Esophagus (tissue), 2 donors: Measurements from ENCODE around the gene FNIP2. TPM values are rescaled to one million over a fixed set of nuclear protein-coding genes. Genes with fewer than 3 reads are reported as not detected.
"Not testable (repeated sequence)": the region's sequence is repeated elsewhere in the genome, so short reads cannot be mapped to it uniquely, and the experiment has no call there.

Source experiments
- H3K27ac ChIP-seq, 2 donors: one replicate each; pipeline ENCODE4 v1.5.1; 2013; ENCODE audit warnings: low read depth in 2 of 2, mild to moderate bottlenecking in 2 of 2, inconsistent platforms in 1 of 2, low read length in 1 of 2, moderate library complexity in 1 of 2
- H3K27me3 ChIP-seq, 2 donors: one replicate each; pipeline ENCODE4 v1.6.1; 2013; ENCODE audit warnings: low read length in 2 of 2, control low read depth in 1 of 2, mild to moderate bottlenecking in 1 of 2; ENCODE audit not compliant: insufficient read depth in 2 of 2, control insufficient read depth in 1 of 2
- H3K36me3 ChIP-seq, 2 donors: one replicate each; pipeline ENCODE4 v1.6.1; 2013; ENCODE audit warnings: low read length in 1 of 2; ENCODE audit not compliant: control insufficient read depth in 2 of 2, insufficient read depth in 2 of 2
- H3K4me1 ChIP-seq, 2 donors: one replicate each; pipeline ENCODE4 v1.6.1; 2013; ENCODE audit warnings: low read length in 1 of 2; ENCODE audit not compliant: control insufficient read depth in 2 of 2, insufficient read depth in 2 of 2
- H3K4me3 ChIP-seq, 2 donors: one replicate each; pipeline ENCODE4 v1.5.1; 2013; ENCODE audit warnings: low read length in 2 of 2, mild to moderate bottlenecking in 2 of 2, low read depth in 1 of 2, moderate library complexity in 1 of 2
- H3K9me3 ChIP-seq, 2 donors: one replicate each; pipeline ENCODE4 v1.6.1; 2013; ENCODE audit warnings: mild to moderate bottlenecking in 2 of 2, low read depth in 1 of 2, low read length in 1 of 2, moderate library complexity in 1 of 2; ENCODE audit not compliant: control insufficient read depth in 2 of 2, insufficient read depth in 1 of 2
- WGBS, 2 donors: extraction: QIAGEN DNeasy Blood & Tissue Kit; methylation state at CpG; one replicate each; pipeline ENCODE4 v1.1.7; 2013; 5-methylcytosine and 5-hydroxymethylcytosine counted together
- polyA plus RNA-seq, 2 donors: library from polyadenylated mRNA; stranded (reverse); fragments of 200-250 nt; gene quantifications; one replicate each; pipeline ENCODE4 v1.2.3, GENCODE V29; 2013
- donor health status: healthy with polysubstance abuse.
- donor health status: Bipolar disorder and iron deficiency.

Gene FNIP2
- polyA plus RNA-seq, 2 donors = 2.0 to 2.9 TPM

GRCh38 chr4:158739600-158739999, 29.2 kb upstream of the FNIP2 start:
- no peak overlapping the region for H3K4me3 ChIP-seq
- no peaks in the 10 kb centered on the region for H3K4me1 ChIP-seq
- no peaks in the 10 kb centered on the region for H3K36me3 ChIP-seq
- H3K9me3 ChIP-seq = no peaks in the 10 kb centered on the region
- no peaks in the 10 kb centered on the region for H3K27me3 ChIP-seq
- no peak overlapping the region for H3K27ac ChIP-seq
- 94% methylated on average over 2 of the region's 2 CpGs for WGBS, 2 donors

DNA sequence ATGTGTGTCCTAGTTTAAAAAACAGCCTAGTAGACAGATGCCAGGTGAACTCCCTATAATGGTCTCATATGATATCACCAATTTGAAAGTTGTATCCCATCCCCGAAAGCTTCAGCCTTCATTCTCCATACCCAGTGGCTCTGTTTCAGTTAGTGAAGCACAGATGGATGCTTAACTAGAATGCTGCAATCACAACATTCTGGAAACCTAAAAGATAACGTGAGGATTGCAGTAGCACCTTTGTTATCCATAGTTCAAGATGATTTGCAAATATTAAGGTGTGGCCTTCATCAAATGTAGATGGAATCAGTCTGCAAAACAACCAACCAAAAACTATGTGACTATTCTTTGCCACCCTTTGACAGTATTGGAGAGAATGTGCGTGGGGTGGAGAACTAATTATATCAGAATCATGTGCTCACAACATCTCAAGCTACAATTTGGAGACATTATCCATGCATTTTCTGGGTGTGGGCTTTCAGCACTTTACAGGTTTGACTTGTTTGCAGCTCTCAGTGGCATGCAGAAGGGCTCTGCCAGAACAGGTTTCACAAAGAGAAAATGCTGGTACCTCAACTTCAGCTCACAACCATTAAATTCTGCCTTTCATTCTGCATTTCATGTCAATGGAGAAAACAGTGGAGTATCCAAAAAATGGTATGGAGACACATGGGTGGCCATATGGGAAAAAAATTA, 27.4 kb upstream of the FNIP2 start:
- Histone ChIP-seq H3K4me1 (no peaks in the 10 kb centered on the region), H3K36me3 (no peaks in the 10 kb centered on the region), H3K27me3 (no peaks in the 10 kb centered on the region), H3K4me3 (no peak overlapping the region), H3K9me3 (no peaks in the 10 kb centered on the region), H3K27ac (no peak overlapping the region)
- 59 to 76% methylated on average over 3 of the region's 3 CpGs for WGBS, 2 donors

DNA sequence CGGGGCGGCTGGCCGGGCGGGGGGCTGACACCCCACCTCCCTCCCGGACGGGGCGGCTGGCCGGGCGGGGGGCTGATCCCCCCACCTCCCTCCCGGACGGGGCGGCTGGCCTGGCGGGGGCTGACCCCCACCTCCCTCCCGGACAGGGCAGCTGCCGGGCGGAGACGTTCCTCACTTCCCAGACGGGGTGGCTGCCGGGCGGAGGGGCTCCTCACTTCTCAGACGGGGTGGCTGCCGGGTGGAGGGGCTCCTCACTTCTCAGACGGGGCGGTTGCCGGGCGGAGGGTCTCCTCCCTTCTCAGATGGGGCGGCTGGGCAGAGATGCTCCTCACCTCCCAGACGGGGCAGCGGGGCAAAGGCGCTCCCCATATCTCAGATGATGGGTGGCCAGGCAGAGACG, 22.3 kb upstream of the FNIP2 start:
- not testable (repeated sequence) for H3K27ac ChIP-seq, H3K27me3 ChIP-seq, H3K4me1 ChIP-seq, H3K9me3 ChIP-seq, H3K4me3 ChIP-seq, H3K36me3 ChIP-seq
- WGBS, 2 donors = 99 to 100% methylated on average over 7 to 31 of the region's 31 CpGs

- WGBS, 2 donors = 57 to 70% methylated on average over 3 of the region's 3 CpGs
- no peak overlapping the region for H3K27ac ChIP-seq
- H3K27me3 ChIP-seq = no peaks in the 10 kb centered on the region
- no peaks in the 10 kb centered on the region for H3K4me1 ChIP-seq
- H3K36me3 ChIP-seq = no peaks in the 10 kb centered on the region
- H3K9me3 ChIP-seq = no peaks in the 10 kb centered on the region
- no peak overlapping the region for H3K4me3 ChIP-seq
These were observed 18.4 kb upstream of the FNIP2 start for GRCh38 chr4:158750379-158750778.

- Histone ChIP-seq H3K4me3 (no peak overlapping the region), H3K4me1 (no peaks in the 10 kb centered on the region), H3K27me3 (no peaks in the 10 kb centered on the region), H3K27ac (no peak overlapping the region), H3K36me3 (no peaks in the 10 kb centered on the region), H3K9me3 (no peaks in the 10 kb centered on the region)
- 96 to 97% methylated on average over 5 of the region's 5 CpGs for WGBS, 2 donors
These were observed 14.2 kb upstream of the FNIP2 start for GRCh38 chr4:158754385-158755180.

DNA sequence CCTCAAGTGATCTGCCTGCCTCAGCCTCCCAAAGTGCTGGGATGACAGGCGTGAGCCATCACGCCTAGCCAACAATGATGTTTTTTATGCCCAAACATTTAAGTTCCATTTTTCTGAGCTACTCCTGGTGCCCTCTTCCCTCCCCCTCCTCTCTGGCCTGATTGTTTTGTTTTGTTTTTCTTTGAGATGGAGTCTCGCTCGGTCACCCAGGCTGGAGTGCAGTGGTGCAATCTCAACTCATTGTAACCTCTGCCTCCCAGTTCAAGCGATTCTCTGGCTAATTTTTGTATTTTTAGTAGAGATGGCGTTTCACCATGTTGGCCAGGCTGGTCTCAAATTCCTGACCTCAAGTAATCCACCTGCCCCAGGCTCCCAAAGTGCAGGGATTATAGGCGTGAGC, 13.0 kb upstream of the FNIP2 start:
- H3K9me3 ChIP-seq, H3K36me3 ChIP-seq, H3K27me3 ChIP-seq: not testable (repeated sequence)

DNA sequence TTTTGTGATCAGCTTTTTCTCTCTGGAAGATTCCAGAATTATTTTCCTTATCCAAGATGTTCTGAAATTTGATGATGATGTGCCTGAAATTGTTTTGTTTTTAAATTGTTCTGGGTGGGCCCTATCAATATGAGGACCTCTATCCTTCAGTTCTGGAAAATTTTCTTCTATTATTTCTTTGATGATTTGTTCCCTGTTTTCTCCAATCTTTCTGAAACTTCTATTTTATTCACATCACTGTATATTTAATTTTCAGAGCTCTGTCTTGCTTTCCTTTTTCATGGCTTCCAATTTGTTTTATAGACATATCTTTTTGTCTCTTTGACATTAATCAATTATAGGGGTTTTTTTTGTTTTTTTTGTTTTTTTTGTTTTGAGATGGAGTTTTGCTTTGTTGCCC, 12.2 kb upstream of the FNIP2 start:
- Histone ChIP-seq H3K27ac (no peak overlapping the region), H3K36me3 (no peaks in the 10 kb centered on the region), H3K9me3 (no peaks in the 10 kb centered on the region), H3K4me1 (no peaks in the 10 kb centered on the region), H3K27me3 (no peaks in the 10 kb centered on the region), H3K4me3 (no peak overlapping the region)

More for the DNA sequence above, 13.0 kb upstream of the FNIP2 start:
- H3K4me3 ChIP-seq, H3K4me1 ChIP-seq, H3K27ac ChIP-seq: not testable (repeated sequence)
- 89 to 93% methylated on average over 7 of the region's 7 CpGs for WGBS, 2 donors

- H3K27ac ChIP-seq = no peak overlapping the region
- no peaks in the 10 kb centered on the region for H3K27me3 ChIP-seq
- 74 to 89% methylated on average over 4 of the region's 4 CpGs for WGBS, 2 donors
These were observed 10.7 kb upstream of the FNIP2 start for GRCh38 chr4:158758142-158758541.

GRCh38 chr4:158758703-158759102, 10.1 kb upstream of the FNIP2 start:
- Histone ChIP-seq H3K27ac (no peak overlapping the region), H3K4me1 (no peaks in the 10 kb centered on the region), H3K4me3 (no peak overlapping the region), H3K36me3 (no peaks in the 10 kb centered on the region), H3K27me3 (no peaks in the 10 kb centered on the region), H3K9me3 (no peaks in the 10 kb centered on the region)
- 84 to 89% methylated on average over 4 of the region's 4 CpGs for WGBS, 2 donors

More at GRCh38 chr4:158758142-158758541, 10.7 kb upstream of the FNIP2 start:
- Histone ChIP-seq H3K4me1 (no peaks in the 10 kb centered on the region), H3K4me3 (no peak overlapping the region), H3K36me3 (no peaks in the 10 kb centered on the region), H3K9me3 (no peaks in the 10 kb centered on the region)

DNA sequence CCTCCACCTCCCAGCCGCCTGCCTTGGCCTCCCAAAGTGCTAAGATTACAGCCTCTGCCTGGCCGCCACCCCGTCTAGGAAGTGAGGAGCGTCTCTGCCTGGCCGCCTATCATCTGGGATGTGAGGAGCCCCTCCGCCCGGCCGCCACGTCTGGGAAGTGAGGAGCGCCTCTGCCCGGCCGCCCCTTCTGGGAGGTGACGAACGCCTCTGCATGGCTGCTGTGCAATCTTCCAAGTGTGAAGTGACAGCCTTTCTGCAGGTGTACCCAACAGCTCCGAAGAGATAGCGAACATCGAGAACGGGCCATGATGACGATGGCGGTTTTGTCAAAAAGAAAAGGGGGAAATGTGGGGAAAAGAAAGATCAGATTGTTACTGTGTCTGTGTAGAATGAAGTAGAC, 9.3 kb upstream of the FNIP2 start:
- H3K36me3 ChIP-seq, H3K4me1 ChIP-seq, H3K27me3 ChIP-seq, H3K27ac ChIP-seq, H3K9me3 ChIP-seq, H3K4me3 ChIP-seq: not testable (repeated sequence)
- 96 to 98% methylated on average over 19 of the region's 20 CpGs for WGBS, 2 donors
